K562 (cell line): ENCODE data around the gene TRAF1. TPM values are rescaled to one million over a fixed set of nuclear protein-coding genes. Genes with fewer than 3 reads are reported as not detected.

Source experiments
- ATAC-seq: fragments of 200-7000 bp; cut with Tn5 transposase; 3 replicates; pipeline ENCODE4 v1.9.1; 2020; ENCODE audit warnings: moderate library complexity
- BruUV-seq: library from RNA; stranded (reverse); fragments of 400-500 nt; replicated peaks from 2 replicates; lab custom pipeline; 2021; lab: Mats Ljungman, UMichigan
- CTCF ChIA-PET: fragments of 300-600 bp; formaldehyde crosslinking; extraction: SDS; loops from one replicate; lab custom pipeline; 2021; ENCODE audit warnings: low intra/inter-chr PET ratio; lab: Yijun Ruan, JAX
- POLR2A ChIA-PET: fragments of 300-600, 350-650 bp; sonication (Branson Sonifier 250); formaldehyde crosslinking; extraction: SDS; loops from one replicate; lab custom pipeline; 2021; ENCODE audit warnings: antibody characterized with exemption, inconsistent platforms; lab: Yijun Ruan, JAX
- DNase-seq, 4 experiments: peaks; one replicate each; pipeline versions ENCODE4 v3.0.0 to v3.0.0-alpha.2; 2011 to 2018; ENCODE audit warnings: low spot score in 3 of 4, mixed read lengths in 3 of 4; ENCODE audit errors: extremely low read depth in 1 of 4
- FAIRE-seq: peaks from 2 replicates; lab custom pipeline; 2011; peaks lifted over from hg19 to GRCh38; lab: Jason Lieb, UNC
- H2AFZ ChIP-seq: 2 replicates; pipeline ENCODE4 v1.6.0; 2011; ENCODE audit warnings: low read depth, low read length, control low read depth, inconsistent platforms
- H3K27ac ChIP-seq: fragments of 200-600 bp; 3 replicates; pipeline ENCODE4 v1.8.0; 2011; ENCODE audit warnings: low read depth, mild to moderate bottlenecking, control low read depth, inconsistent platforms, low read length, moderate library complexity, mixed read lengths; ENCODE audit errors: extremely low read depth
- H3K27me3 ChIP-seq, 2 experiments: fragments of 300-600 bp in 1 of 2; 2 replicates in 1 of 2; 3 replicates in 1 of 2; pipeline versions ENCODE4 v1.6.0 to v1.8.0; 2011; ENCODE audit warnings: inconsistent platforms in 2 of 2, low read length in 2 of 2, mild to moderate bottlenecking in 1 of 2, mixed read lengths in 1 of 2, moderate library complexity in 1 of 2; ENCODE audit not compliant: control insufficient read depth in 2 of 2, insufficient read depth in 2 of 2
- H3K36me3 ChIP-seq: fragments of 300-600 bp; 3 replicates; pipeline ENCODE4 v1.8.0; 2011; ENCODE audit warnings: mild to moderate bottlenecking, low read length, inconsistent platforms; ENCODE audit not compliant: control insufficient read depth, insufficient read depth
- H3K4me1 ChIP-seq, 2 experiments: fragments of 200-600 bp in 1 of 2; replicated peaks in 1 of 2; 2 replicates in 1 of 2; 3 replicates in 1 of 2; pipeline versions ENCODE4 v1.5.1 to v1.8.0; 2011; ENCODE audit warnings: inconsistent platforms in 2 of 2, low read length in 2 of 2, mild to moderate bottlenecking in 1 of 2, mixed read lengths in 1 of 2, moderate library complexity in 1 of 2; ENCODE audit not compliant: control insufficient read depth in 2 of 2, insufficient read depth in 2 of 2
- H3K4me2 ChIP-seq: 2 replicates; pipeline ENCODE4 v1.6.1; 2011; ENCODE audit warnings: low read length, control low read depth, inconsistent platforms, mixed read lengths; ENCODE audit not compliant: insufficient read depth
- H3K4me3 ChIP-seq: fragments of 200-600 bp; sonication (generic), shearing (Covaris generic); 2 replicates; pipeline ENCODE4 v1.5.1; 2016; ENCODE audit warnings: control low read depth, inconsistent platforms
- H3K79me2 ChIP-seq: fragments of 200-600 bp; 3 replicates; pipeline ENCODE4 v1.8.0; 2011; ENCODE audit warnings: low read length, inconsistent platforms; ENCODE audit not compliant: control insufficient read depth, insufficient read depth
- H3K9ac ChIP-seq, 2 experiments: 2 replicates each; pipeline versions ENCODE4 v1.6.0 to v1.6.1; 2011; ENCODE audit warnings: low read depth in 2 of 2, low read length in 2 of 2, control low read depth in 1 of 2, inconsistent platforms in 1 of 2, mild to moderate bottlenecking in 1 of 2, mixed read lengths in 1 of 2; ENCODE audit not compliant: insufficient read depth in 1 of 2
- H3K9me1 ChIP-seq: one replicate; pipeline ENCODE4 v1.6.0; 2011; ENCODE audit warnings: inconsistent platforms, mild to moderate bottlenecking, low read length, moderate library complexity; ENCODE audit not compliant: control insufficient read depth, insufficient read depth
- H3K9me3 ChIP-seq: replicated peaks from 2 replicates; pipeline ENCODE4 v1.5.1; 2011; ENCODE audit warnings: low read depth, low read length, inconsistent platforms; ENCODE audit not compliant: control insufficient read depth, insufficient read depth
- H4K20me1 ChIP-seq: replicated peaks from 2 replicates; pipeline ENCODE4 v1.6.1; 2011; ENCODE audit warnings: low read length, inconsistent platforms, mixed read lengths; ENCODE audit not compliant: control insufficient read depth, insufficient read depth
- FUS ChIP-seq: fragments of 200-400 bp; formaldehyde crosslinking; optimal IDR thresholded peaks from 2 replicates; pipeline ENCODE3; 2017; ENCODE audit warnings: low read depth, low read length
- POLR2G ChIP-seq: fragments of 200-400 bp; formaldehyde crosslinking; IDR thresholded peaks from 2 replicates; pipeline ENCODE4 v1.6.1; 2017; ENCODE audit warnings: low read depth, mild to moderate bottlenecking, antibody characterized with exemption, low read length, moderate library complexity
- RFX1 ChIP-seq: fragments of 450-650 bp; IDR thresholded peaks from 2 replicates; pipeline ENCODE4 v1.6.1; 2016; ENCODE audit warnings: mild to moderate bottlenecking, moderate library complexity
- SLC30A9 ChIP-seq: fragments of 250-450 bp; sonication (Bioruptor Pico); IDR thresholded peaks from 2 replicates; pipeline ENCODE4 v1.8.0; 2022; ENCODE audit warnings: mild to moderate bottlenecking, moderate library complexity
- TRIM28 ChIP-seq: fragments of 450-650 bp; IDR thresholded peaks from 2 replicates; pipeline ENCODE4 v1.6.1; 2017
- ZNF316 ChIP-seq: fragments of 450-650 bp; IDR thresholded peaks from 2 replicates; pipeline ENCODE4 v1.6.1; 2016
- ZNF780A ChIP-seq: fragments of 250-450 bp; sonication (Bioruptor Pico); IDR thresholded peaks from 2 replicates; pipeline ENCODE4 v1.5.0; 2021; ENCODE audit warnings: mild to moderate bottlenecking
- WGBS: fragments of 100-300 bp; shearing (Covaris generic); methylation state at CpG from one replicate; pipeline ENCODE4 v1.1.6; 2016; ENCODE audit warnings: low coverage, mixed read lengths; ENCODE audit not compliant: insufficient coverage; ENCODE audit errors: missing lambda C conversion rate; 5-methylcytosine and 5-hydroxymethylcytosine counted together
- in situ Hi-C: fragments of 300-500 bp; cut with MboI; formaldehyde crosslinking; loops from 4 replicates; pipeline ENCODE4 v1.15.0; 2018; ENCODE audit warnings: inconsistent platforms, mixed read lengths
- intact Hi-C: fragments of 100-400 bp; cut with micrococcal nuclease; formaldehyde crosslinking; loops from 2 replicates; pipeline ENCODE4 v1.14.2; 2022
- polyA plus RNA-seq, 8 experiments: library from polyadenylated mRNA; depleted of rRNA in 4 of 8; stranded (reverse) in 5 of 8; unstranded in 3 of 8; fragments of >200 nt; fragmentation: Nextera tagmentation in 2 of 8; fragmentation: Illumina TruSeq in 1 of 8; extraction: Ambion mirVana in 2 of 8; extraction: Trizol in 1 of 8; gene quantifications; 2 replicates each; pipeline versions ENCODE4 v1.2.1 to v1.2.3, GENCODE V29; 2011 to 2014; ENCODE audit warnings: inconsistent platforms in 1 of 8, missing spikeins in 1 of 8
- total RNA-seq, 7 experiments: library from RNA; depleted of rRNA in 6 of 7; stranded (reverse); fragments of >200 nt in 6 of 7; fragmentation: Illumina TruSeq in 2 of 7; extraction: Trizol in 2 of 7; gene quantifications; 2 replicates each; pipeline versions ENCODE4 v1.2.1 to v1.2.3, GENCODE V29; 2011 to 2021; ENCODE audit warnings: low replicate concordance in 1 of 7
- TF ChIP-seq, protein P1 (sequence below): fragments of 450-650 bp; formaldehyde crosslinking; IDR thresholded peaks from 2 replicates; pipeline ENCODE4 v1.4.0; 2020; ENCODE audit warnings: mild to moderate bottlenecking, moderate library complexity

Gene TRAF1
- total and polyA plus RNA-seq, 9 of the 15 experiments (the other 6 are each of a cell fraction or from before 2014, with no cell fraction given) = 0.01 to 1.1 (median 0.04) TPM; not detected in 2

DNA sequence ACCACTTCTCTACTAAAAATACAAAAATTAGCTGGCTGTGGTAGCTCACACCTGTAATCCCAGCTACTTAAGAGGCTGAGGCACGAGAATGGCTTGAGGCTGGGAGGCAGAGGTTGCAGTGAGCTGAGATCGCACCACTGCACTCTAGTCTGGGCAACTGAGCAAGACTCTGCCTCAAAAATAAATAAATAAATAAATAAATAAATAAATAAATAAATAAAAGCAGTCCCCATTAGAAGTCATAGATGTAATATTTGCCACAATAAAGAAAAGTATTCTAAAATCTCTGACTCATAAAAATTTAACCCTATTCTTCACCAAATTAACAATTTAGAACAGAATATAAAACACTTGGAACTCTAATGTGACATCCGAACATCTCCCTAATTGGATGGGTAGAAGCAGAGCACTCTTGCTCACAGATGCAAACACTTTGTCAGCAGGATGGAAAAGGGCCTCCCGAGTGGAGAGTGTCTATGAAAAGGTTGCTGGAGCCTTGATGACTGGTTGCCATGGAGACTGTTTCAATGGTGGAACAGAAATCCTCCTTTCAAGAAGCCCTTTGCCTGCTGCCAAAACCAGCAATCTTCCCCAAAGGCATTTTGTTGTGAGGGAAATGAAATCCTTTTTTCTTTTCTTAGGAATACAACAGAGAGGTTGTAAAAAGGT, 38.9 kb upstream of the TRAF1 start:
- intact Hi-C loops = no loop called here
- H3K27ac ChIP-seq = no peak overlapping the region
- H3K4me3 ChIP-seq = no peak overlapping the region
- no peak overlapping the region for H3K9ac ChIP-seq
- H3K79me2 ChIP-seq = no peaks in the 10 kb centered on the region
- H3K36me3 ChIP-seq = no peaks in the 10 kb centered on the region
- ATAC-seq (no peak), DNase-seq (no peak), FAIRE-seq (no peak)
- in situ Hi-C loops = no loop called here
- no peaks in the 10 kb centered on the region for H3K9me3 ChIP-seq
- no peak overlapping the region for H2AFZ ChIP-seq
- CTCF ChIA-PET = interaction anchor here (0.7 kb wide), 1 partner anchor 16 kb away, joined by 3 read pairs; no protein-coding TSS in a partner anchor
- H3K9me1 ChIP-seq = no peaks in the 10 kb centered on the region
- H3K4me2 ChIP-seq = no peak overlapping the region
- POLR2A ChIA-PET = interaction anchor here (0.6 to 1.0 kb wide), 4 partner anchors 9 to 223 kb away, joined by 3 to 5 read pairs (median 3); no protein-coding TSS in a partner anchor
- BruUV-seq = no TSS peak
- 4% methylated on average over 4 of the region's 4 CpGs for WGBS
- TF ChIP-seq POLR2G = no peak
- TF ChIP-seq, protein P1, sequence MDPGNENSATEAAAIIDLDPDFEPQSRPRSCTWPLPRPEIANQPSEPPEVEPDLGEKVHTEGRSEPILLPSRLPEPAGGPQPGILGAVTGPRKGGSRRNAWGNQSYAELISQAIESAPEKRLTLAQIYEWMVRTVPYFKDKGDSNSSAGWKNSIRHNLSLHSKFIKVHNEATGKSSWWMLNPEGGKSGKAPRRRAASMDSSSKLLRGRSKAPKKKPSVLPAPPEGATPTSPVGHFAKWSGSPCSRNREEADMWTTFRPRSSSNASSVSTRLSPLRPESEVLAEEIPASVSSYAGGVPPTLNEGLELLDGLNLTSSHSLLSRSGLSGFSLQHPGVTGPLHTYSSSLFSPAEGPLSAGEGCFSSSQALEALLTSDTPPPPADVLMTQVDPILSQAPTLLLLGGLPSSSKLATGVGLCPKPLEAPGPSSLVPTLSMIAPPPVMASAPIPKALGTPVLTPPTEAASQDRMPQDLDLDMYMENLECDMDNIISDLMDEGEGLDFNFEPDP = no peak
- no peak for TF ChIP-seq FUS
- no peak for TF ChIP-seq SLC30A9 (CRISPR knock-in tag)
- TF ChIP-seq ZNF780A (CRISPR knock-in tag) = no peak
- TF ChIP-seq RFX1 = peak; percentile 73
- no peak for TF ChIP-seq ZNF316
- TF ChIP-seq TRIM28 = no peak
- no peaks in the 10 kb centered on the region for H4K20me1 ChIP-seq
- no peaks in the 10 kb centered on the region for H3K4me1 ChIP-seq
- H3K27me3 ChIP-seq = peaks cover 24 to 28% of the 10 kb centered on the region in 2 experiments
